ENCODE results near the gene NTRK3.

The NTRK3 gene

GRCh38 chr15:87939848-87940457 is 316.6 kb downstream of the NTRK3 start:
- DNase-seq (ENCODE audit: low spot score), result no peak

GRCh38 chr15:87938031-87938430 is 318.5 kb downstream of the NTRK3 start:
- DNase-seq (ENCODE audit: low spot score), result no peak

- DNase-seq (ENCODE audit: low spot score), result no peak
Measured at GRCh38 chr15:87935583-87935982, 321.0 kb downstream of the NTRK3 start.

- DNase-seq (ENCODE audit: low spot score), result no peak
Measured at GRCh38 chr15:87931584-87931983, 325.0 kb downstream of the NTRK3 start.

GRCh38 chr15:87930457-87930856 is 326.1 kb downstream of the NTRK3 start:
- DNase-seq (ENCODE audit: low spot score), result no peak

GRCh38 chr15:87929841-87930240 is 326.7 kb downstream of the NTRK3 start:
- no peak for DNase-seq (ENCODE audit: low spot score)

GRCh38 chr15:87924433-87924832 is 332.1 kb downstream of the NTRK3 start:
- no peak for DNase-seq (ENCODE audit: low spot score)

GRCh38 chr15:87919064-87919463 is 337.5 kb downstream of the NTRK3 start:
- no peak for DNase-seq (ENCODE audit: low spot score)

GRCh38 chr15:87917480-87917879 is 339.1 kb downstream of the NTRK3 start:
- no peak for DNase-seq (ENCODE audit: low spot score)

- DNase-seq (ENCODE audit: low spot score), result no peak
Measured at GRCh38 chr15:87916208-87916607, 340.3 kb downstream of the NTRK3 start.

- no peak for DNase-seq (ENCODE audit: low spot score)
Measured at GRCh38 chr15:87910301-87910700, 346.2 kb downstream of the NTRK3 start.

- DNase-seq (ENCODE audit: low spot score), result no peak
Measured at GRCh38 chr15:87907676-87908446, 348.7 kb downstream of the NTRK3 start.

GRCh38 chr15:87906444-87906843 is 350.1 kb downstream of the NTRK3 start:
- DNase-seq (ENCODE audit: low spot score), result no peak

- DNase-seq (ENCODE audit: low spot score), result no peak
Measured at GRCh38 chr15:87902772-87903426, 353.6 kb downstream of the NTRK3 start.

- DNase-seq (ENCODE audit: low spot score), result no peak
Measured at GRCh38 chr15:87901926-87902690, 354.4 kb downstream of the NTRK3 start.

GRCh38 chr15:87901008-87901407 is 355.5 kb downstream of the NTRK3 start:
- DNase-seq (ENCODE audit: low spot score), result no peak

GRCh38 chr15:87896936-87897335 is 359.6 kb downstream of the NTRK3 start:
- no peak for DNase-seq (ENCODE audit: low spot score)

GRCh38 chr15:87887177-87887576 is 369.4 kb downstream of the NTRK3 start:
- DNase-seq (ENCODE audit: low spot score), result no peak

GRCh38 chr15:87881026-87881425 is 375.5 kb downstream of the NTRK3 start:
- DNase-seq (ENCODE audit: low spot score), result no peak

- no peak for DNase-seq (ENCODE audit: low spot score)
Measured at GRCh38 chr15:87877822-87878542, 378.6 kb downstream of the NTRK3 start.

- DNase-seq (ENCODE audit: low spot score), result no peak
Measured at GRCh38 chr15:87877114-87877810, 379.3 kb downstream of the NTRK3 start.

All from NAMALWA (cell line).